Lower leg skin (tissue), 4 donors: ENCODE data around the gene PLCB1. TPM values are rescaled to one million over a fixed set of nuclear protein-coding genes. Genes with fewer than 3 reads are reported as not detected.
"Not testable (repeated sequence)": the region's sequence is repeated elsewhere in the genome, so short reads cannot be mapped to it uniquely, and the experiment has no call there.

Experiments
- DNase-seq, 2 donors: peaks; one replicate each; pipeline ENCODE4 v3.0.0-alpha.2; 2019; ENCODE audit warnings: low spot score in 2 of 2
- H3K4me3 ChIP-seq: fragments of 200-600 bp; sonication (generic); 2 replicates; pipeline ENCODE4 v1.5.1; 2017; ENCODE audit warnings: mild to moderate bottlenecking, low read depth; ENCODE audit not compliant: poor library complexity, severe bottlenecking
- POLR2A ChIP-seq, 2 donors: fragments of 450-650 bp; IDR thresholded peaks; one replicate each; pipeline ENCODE4 v1.6.1; 2016 to 2017; ENCODE audit warnings: antibody characterized with exemption in 2 of 2, mild to moderate bottlenecking in 1 of 2, moderate library complexity in 1 of 2
- WGBS, 2 donors: methylation state at CpG; one replicate each; pipeline ENCODE4 v1.1.5; 2018; 5-methylcytosine and 5-hydroxymethylcytosine counted together
- intact Hi-C: fragments of 100-400 bp; cut with DNase I; formaldehyde crosslinking; loops from one replicate; pipeline ENCODE4 v1.15.0; 2023; ENCODE audit warnings: low total_unique reads
- total RNA-seq, 4 donors: library from RNA; depleted of rRNA; stranded (reverse); fragments of >200 nt; gene quantifications; one replicate each; pipeline ENCODE4 v1.1.0, GENCODE V29; 2016
- TF ChIP-seq, protein P1 (sequence below), 3 donors: fragments of 450-650 bp; IDR thresholded peaks; one replicate each; pipeline ENCODE4 v1.5.1; 2016; ENCODE audit warnings: antibody characterized with exemption in 3 of 3, mild to moderate bottlenecking in 3 of 3, moderate library complexity in 2 of 3

Gene PLCB1
- total RNA-seq, 4 donors from 2014 or later, result 4.1 to 16.2 (median 9.1) TPM

DNA sequence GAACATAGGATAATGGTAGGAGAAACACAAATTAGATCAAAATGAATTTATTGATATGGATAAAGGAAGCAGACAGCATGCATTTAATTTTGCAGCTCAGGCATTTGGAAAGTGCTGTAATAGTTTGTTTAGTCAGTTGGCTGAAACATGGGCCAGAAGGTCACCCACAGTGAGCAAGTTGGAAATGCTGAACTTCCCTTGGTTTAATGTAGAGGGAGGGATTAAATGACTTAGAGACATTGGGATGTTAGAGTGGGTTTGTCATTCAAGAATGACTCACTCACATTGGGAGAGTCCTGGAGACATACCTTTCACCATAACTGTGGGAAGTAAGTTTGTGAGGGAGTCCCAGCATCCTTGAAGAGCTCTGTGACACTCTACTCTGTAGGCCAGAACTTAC lies 705.3 kb downstream of the PLCB1 start:
- H3K4me3 ChIP-seq, result no peak overlapping the region
- intact Hi-C loops, result no loop called here
- no peak for DNase-seq
- TF ChIP-seq, protein P1, sequence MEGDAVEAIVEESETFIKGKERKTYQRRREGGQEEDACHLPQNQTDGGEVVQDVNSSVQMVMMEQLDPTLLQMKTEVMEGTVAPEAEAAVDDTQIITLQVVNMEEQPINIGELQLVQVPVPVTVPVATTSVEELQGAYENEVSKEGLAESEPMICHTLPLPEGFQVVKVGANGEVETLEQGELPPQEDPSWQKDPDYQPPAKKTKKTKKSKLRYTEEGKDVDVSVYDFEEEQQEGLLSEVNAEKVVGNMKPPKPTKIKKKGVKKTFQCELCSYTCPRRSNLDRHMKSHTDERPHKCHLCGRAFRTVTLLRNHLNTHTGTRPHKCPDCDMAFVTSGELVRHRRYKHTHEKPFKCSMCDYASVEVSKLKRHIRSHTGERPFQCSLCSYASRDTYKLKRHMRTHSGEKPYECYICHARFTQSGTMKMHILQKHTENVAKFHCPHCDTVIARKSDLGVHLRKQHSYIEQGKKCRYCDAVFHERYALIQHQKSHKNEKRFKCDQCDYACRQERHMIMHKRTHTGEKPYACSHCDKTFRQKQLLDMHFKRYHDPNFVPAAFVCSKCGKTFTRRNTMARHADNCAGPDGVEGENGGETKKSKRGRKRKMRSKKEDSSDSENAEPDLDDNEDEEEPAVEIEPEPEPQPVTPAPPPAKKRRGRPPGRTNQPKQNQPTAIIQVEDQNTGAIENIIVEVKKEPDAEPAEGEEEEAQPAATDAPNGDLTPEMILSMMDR (IDR thresholded peaks at IDR 0.05), result no peak
- TF ChIP-seq POLR2A (IDR thresholded peaks at IDR 0.05), result no peak

DNA sequence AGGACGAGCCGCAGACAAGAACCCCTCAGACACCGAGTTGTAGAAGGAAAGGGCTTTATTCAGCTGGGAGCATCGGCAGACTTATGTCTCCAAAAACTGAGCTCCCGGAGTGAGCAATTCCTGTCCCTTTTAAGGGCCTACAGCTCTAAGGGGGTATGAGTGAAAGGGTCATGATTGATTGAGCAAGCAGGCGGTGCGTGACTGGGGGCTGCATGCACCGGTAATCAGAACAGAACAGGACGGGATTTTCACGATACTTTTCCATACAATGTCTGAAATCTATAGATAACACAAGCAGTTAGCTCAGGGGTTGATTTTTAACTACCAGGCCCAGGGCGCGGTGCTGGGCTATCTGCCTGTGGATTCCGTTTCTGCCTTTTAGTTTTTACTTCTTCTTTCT lies 710.5 kb downstream of the PLCB1 start:
- WGBS, 2 donors, result 92% methylated on average over 13 of the region's 13 CpGs
- no peak for DNase-seq
- H3K4me3 ChIP-seq, result no peak overlapping the region
- intact Hi-C loops, result no loop called here
- TF ChIP-seq POLR2A (IDR thresholded peaks at IDR 0.05), result no peak
- TF ChIP-seq, protein P1 (IDR thresholded peaks at IDR 0.05), result no peak

DNA sequence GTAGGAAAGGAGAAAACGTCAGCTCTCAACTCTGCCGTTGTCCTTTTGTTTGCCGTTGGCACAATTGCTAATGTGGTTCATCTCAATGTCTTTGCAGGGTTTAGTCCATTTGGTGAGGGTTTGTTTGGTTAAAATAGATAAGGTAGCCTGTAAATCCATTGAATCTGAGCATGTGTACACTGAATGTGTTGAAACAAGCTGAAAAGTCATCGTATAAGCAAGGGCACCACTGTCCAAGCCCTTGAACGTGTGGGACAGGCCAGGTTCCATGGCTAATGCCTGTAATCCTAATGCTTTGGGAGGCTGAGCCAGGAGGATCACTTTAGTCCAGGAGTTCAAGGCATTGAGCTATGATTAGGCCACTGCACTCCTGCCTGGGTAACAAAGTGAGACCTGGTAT lies 712.1 kb downstream of the PLCB1 start:
- no peak for TF ChIP-seq POLR2A (IDR thresholded peaks at IDR 0.05)
- TF ChIP-seq, protein P1 (IDR thresholded peaks at IDR 0.05), result no peak
- intact Hi-C loops, result no loop called here
- no peak for DNase-seq

DNA sequence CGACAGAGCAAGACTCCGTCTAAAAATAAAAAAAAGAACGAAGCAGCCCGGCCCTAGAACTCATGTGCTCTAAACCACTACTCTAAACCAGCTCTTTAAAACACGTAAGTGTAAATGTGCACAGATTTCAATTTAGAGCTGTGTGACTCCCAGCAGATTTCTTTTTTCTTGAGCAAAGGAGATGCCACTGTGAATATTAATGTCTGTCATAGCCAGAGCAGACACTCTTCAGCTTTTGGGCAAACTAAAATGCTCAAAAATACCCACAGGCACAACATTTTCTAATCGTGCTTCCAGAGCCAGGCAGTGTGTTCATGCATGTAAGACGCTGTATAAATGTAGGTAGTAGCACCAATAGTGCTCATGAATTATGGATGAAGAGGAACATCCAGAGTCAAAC lies 717.9 kb downstream of the PLCB1 start:
- intact Hi-C loops, result loop anchor here (10.0 kb wide), 1 partner anchor 515 kb away; no protein-coding TSS in a partner anchor
- H3K4me3 ChIP-seq, result no peak overlapping the region
- TF ChIP-seq, protein P1 (IDR thresholded peaks at IDR 0.05), result no peak
- TF ChIP-seq POLR2A (IDR thresholded peaks at IDR 0.05), result no peak
- DNase-seq, result no peak
- WGBS, 2 donors, result 83 to 85% methylated on average over 7 of the region's 7 CpGs

More for the DNA sequence above, 712.1 kb downstream of the PLCB1 start:
- 92 to 93% methylated on average over 5 of the region's 5 CpGs for WGBS, 2 donors
- no peak overlapping the region for H3K4me3 ChIP-seq

DNA sequence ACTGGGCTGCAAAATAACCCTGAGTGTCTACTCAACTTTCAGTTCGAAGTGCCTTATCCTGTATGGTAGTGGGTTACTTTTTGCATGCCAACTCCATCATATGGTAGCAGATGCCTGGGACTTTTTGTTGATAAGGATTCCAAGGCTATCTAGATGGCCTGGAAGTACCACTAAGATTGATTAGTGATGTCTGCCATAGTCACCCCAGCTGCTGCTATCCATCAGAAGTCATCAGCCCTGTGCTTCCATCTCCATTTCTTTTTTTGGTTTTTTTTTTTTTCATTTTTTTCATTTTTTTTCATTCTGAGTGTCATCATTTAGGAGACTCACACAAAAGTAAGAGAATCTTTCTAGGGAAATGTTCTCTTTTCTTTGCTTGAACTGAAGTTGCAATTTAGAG lies 719.4 kb downstream of the PLCB1 start:
- TF ChIP-seq POLR2A (IDR thresholded peaks at IDR 0.05), result no peak
- TF ChIP-seq, protein P1 (IDR thresholded peaks at IDR 0.05), result no peak
- 87 to 88% methylated on average over 1 of the region's 1 CpG for WGBS, 2 donors
- intact Hi-C loops, result loop anchor here (10.0 kb wide), 1 partner anchor 513 kb away; no protein-coding TSS in a partner anchor
- no peak overlapping the region for H3K4me3 ChIP-seq
- DNase-seq, result no peak

DNA sequence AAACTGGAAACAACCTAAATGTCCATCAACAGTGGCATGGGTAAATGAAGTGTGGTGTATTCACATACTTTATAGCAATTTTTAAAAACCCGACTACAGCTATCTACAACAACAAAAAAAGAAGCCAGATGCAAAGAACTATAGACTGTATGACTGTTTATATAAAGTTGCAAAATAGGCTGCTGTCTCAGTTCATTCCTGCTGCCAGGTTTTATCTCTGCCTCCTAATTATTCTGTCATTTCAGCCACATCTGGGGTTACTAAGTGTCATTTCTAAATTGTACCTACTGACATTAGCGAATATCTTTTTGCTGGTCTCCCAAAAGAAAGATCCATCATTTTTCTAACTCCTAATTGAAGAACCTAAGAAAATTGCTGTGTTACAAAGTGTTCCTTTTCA lies 719.9 kb downstream of the PLCB1 start:
- DNase-seq, H3K4me3 ChIP-seq: not testable (repeated sequence)
- WGBS, 2 donors, result 76 to 84% methylated on average over 2 of the region's 2 CpGs
- intact Hi-C loops, result loop anchor here (10.0 kb wide), 1 partner anchor 513 kb away; no protein-coding TSS in a partner anchor

DNA sequence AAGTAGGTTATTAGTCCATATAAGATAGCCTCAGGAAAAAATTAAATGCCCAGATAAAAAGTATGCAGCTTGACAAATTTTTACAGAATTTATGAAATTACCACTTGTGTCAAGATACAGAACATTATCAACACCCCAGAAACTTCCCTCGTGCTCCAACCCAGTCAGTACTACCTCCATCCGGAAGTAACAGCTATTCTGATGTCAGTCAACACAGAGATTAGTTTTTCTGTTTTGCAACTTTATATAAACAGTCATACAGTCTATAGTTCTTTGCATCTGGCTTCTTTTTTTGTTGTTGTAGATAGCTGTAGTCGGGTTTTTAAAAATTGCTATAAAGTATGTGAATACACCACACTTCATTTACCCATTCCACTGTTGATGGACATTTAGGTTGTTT lies 721.1 kb downstream of the PLCB1 start:
- intact Hi-C loops, result loop anchor here (10.0 kb wide), 1 partner anchor 512 kb away; no protein-coding TSS in a partner anchor
- H3K4me3 ChIP-seq, DNase-seq: not testable (repeated sequence)
- 79% methylated on average over 3 of the region's 3 CpGs for WGBS, 2 donors
